ENCODE results near the gene AOC2.

DNA sequence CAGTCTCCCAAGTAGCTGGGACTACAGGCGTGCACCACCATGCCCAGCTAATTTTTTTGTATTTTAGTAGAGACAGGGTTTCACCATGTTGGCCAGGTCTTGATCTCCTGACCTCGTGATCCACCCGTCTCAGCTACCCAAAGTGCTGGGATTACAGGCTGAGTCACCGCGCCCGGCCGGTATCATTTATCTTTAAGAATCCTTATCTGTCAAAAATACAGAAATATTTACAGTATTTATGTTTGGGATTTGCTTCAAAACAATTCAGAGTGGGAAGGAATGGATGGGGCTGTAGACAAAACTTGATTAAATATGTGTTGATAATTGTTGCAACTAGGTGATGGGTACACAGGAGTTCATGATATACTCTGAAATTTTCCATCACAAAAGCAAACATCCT lies 23.2 kb upstream of the AOC2 start:
- TF ChIP-seq, protein P1, sequence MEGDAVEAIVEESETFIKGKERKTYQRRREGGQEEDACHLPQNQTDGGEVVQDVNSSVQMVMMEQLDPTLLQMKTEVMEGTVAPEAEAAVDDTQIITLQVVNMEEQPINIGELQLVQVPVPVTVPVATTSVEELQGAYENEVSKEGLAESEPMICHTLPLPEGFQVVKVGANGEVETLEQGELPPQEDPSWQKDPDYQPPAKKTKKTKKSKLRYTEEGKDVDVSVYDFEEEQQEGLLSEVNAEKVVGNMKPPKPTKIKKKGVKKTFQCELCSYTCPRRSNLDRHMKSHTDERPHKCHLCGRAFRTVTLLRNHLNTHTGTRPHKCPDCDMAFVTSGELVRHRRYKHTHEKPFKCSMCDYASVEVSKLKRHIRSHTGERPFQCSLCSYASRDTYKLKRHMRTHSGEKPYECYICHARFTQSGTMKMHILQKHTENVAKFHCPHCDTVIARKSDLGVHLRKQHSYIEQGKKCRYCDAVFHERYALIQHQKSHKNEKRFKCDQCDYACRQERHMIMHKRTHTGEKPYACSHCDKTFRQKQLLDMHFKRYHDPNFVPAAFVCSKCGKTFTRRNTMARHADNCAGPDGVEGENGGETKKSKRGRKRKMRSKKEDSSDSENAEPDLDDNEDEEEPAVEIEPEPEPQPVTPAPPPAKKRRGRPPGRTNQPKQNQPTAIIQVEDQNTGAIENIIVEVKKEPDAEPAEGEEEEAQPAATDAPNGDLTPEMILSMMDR (IDR thresholded peaks at IDR 0.05): no peak
- no peak for TF ChIP-seq POLR2A (IDR thresholded peaks at IDR 0.05)
- no peak for TF ChIP-seq POLR2AphosphoS5 (IDR thresholded peaks at IDR 0.05)

Measured in breast epithelium (tissue), 3 donors.